ENCODE data around the gene MINDY4.

The MINDY4 gene

DNA sequence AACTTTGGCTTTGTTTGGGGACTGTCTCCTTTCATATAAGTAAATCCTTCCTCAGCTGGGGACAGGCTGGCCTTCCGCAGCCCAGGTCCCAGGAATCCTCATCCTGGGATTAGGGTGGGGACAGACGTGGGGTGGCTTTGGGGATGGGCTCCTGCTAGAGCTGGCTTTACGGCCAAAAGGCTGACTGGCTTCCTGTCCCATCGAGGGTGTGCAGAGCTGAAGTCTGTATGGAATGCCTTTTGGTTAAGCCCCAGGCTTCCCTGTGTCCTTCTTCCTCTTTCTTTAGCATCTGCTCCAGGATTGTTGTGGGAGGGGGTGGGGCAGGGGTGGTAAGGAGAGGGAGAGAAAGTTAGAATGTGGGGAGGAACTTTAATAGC lies 81.1 kb downstream of the MINDY4 start:
- no peak overlapping the region for H3K27ac ChIP-seq
- no peaks in the 10 kb centered on the region for H3K9me3 ChIP-seq (ENCODE audit: severe bottlenecking)
- no peak overlapping the region for H3K4me3 ChIP-seq (ENCODE audit: low read depth, low read length)
- DNase-seq: peak; percentile 59
- H3K27me3 ChIP-seq (ENCODE audit: insufficient read depth, low read depth, severe bottlenecking): no peaks in the 10 kb centered on the region
- TF ChIP-seq, protein P1, sequence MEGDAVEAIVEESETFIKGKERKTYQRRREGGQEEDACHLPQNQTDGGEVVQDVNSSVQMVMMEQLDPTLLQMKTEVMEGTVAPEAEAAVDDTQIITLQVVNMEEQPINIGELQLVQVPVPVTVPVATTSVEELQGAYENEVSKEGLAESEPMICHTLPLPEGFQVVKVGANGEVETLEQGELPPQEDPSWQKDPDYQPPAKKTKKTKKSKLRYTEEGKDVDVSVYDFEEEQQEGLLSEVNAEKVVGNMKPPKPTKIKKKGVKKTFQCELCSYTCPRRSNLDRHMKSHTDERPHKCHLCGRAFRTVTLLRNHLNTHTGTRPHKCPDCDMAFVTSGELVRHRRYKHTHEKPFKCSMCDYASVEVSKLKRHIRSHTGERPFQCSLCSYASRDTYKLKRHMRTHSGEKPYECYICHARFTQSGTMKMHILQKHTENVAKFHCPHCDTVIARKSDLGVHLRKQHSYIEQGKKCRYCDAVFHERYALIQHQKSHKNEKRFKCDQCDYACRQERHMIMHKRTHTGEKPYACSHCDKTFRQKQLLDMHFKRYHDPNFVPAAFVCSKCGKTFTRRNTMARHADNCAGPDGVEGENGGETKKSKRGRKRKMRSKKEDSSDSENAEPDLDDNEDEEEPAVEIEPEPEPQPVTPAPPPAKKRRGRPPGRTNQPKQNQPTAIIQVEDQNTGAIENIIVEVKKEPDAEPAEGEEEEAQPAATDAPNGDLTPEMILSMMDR (IDR thresholded peaks at IDR 0.05; ENCODE audit: low read depth, low read length): no peak
- H3K36me3 ChIP-seq: no peaks in the 10 kb centered on the region

DNA sequence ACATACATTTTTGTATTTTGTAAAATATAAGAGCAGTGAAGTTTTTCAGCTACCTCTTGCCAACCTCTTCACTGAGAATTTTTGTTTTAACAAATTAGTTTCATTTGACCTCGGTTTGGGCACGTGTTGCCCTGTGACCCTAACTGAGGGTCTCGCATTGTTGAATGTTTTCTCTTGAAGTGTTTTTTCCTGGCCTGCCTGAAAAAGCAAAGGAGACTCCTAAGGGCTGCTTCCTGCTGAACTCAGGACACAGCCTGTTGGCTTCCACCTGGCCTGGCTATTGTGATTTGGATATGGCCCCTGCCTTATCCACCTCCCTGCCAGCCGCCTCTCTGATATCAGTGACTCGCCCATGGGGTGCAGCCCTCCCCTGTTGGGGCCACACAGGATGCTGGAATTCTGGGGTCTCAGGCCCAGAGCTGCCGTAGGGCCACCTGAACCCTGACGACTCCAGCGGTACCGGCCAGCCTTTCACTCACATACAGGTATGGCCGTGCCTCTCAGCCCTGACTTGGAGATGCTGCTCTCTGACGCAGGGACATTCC lies 81.6 kb downstream of the MINDY4 start:
- Histone ChIP-seq H3K4me3 (ENCODE audit: low read depth, low read length) (no peak overlapping the region), H3K36me3 (no peaks in the 10 kb centered on the region), H3K27me3 (ENCODE audit: insufficient read depth, low read depth, severe bottlenecking) (no peaks in the 10 kb centered on the region), H3K9me3 (ENCODE audit: severe bottlenecking) (no peaks in the 10 kb centered on the region), H3K27ac (no peak overlapping the region)
- no peak for DNase-seq
- TF ChIP-seq, protein P1 (IDR thresholded peaks at IDR 0.05; ENCODE audit: low read depth, low read length): no peak

DNA sequence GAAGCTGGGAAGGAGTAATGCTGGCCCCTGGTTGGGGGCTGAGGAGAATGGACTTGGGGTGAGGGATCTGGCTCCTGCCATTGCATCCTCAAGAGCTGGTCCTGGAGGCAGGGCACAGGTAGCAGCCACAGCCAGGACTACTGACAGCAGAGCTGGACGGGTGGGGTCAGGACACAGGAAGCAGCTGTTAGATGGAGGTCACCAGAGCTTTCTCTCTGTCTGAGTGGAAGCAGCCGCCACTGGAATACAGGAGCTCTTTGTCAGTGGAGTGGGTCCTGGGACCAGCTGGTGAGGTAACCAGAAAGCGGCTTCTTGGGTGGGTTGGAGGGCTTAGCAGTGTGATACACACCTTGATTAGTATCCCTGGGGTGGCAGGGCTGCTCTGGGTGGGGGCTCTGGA lies 82.4 kb downstream of the MINDY4 start:
- Histone ChIP-seq H3K36me3 (no peaks in the 10 kb centered on the region), H3K9me3 (ENCODE audit: severe bottlenecking) (no peaks in the 10 kb centered on the region), H3K4me3 (ENCODE audit: low read depth, low read length) (no peak overlapping the region), H3K27ac (no peak overlapping the region), H3K27me3 (ENCODE audit: insufficient read depth, low read depth, severe bottlenecking) (no peaks in the 10 kb centered on the region)
- no peak for DNase-seq
- TF ChIP-seq, protein P1 (IDR thresholded peaks at IDR 0.05; ENCODE audit: low read depth, low read length): no peak

DNA sequence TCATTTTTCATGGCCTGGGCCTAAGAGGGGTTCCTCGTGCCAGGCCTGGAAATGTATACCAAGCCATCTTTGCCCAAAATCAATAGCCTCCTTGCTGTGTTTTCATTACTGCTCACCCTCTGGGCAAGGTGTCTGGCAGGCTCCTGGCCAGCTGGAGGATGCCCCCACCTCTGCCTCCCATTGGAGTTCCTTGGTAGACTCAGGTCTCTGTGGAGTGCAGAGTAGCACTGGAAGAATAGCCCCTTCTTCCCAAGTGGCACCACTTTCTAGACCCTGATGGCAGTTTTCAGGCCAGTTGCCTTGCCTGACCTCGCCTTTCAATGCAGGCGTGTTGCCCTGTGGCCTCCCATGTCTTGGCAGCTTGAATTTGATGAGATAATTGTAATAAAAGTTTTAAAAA lies 84.7 kb downstream of the MINDY4 start:
- H3K9me3 ChIP-seq (ENCODE audit: severe bottlenecking): no peaks in the 10 kb centered on the region
- no peak for DNase-seq
- H3K36me3 ChIP-seq: no peaks in the 10 kb centered on the region
- no peak overlapping the region for H3K4me3 ChIP-seq (ENCODE audit: low read depth, low read length)
- no peaks in the 10 kb centered on the region for H3K27me3 ChIP-seq (ENCODE audit: insufficient read depth, low read depth, severe bottlenecking)
- no peak overlapping the region for H3K27ac ChIP-seq
- TF ChIP-seq, protein P1 (IDR thresholded peaks at IDR 0.05; ENCODE audit: low read depth, low read length): no peak

DNA sequence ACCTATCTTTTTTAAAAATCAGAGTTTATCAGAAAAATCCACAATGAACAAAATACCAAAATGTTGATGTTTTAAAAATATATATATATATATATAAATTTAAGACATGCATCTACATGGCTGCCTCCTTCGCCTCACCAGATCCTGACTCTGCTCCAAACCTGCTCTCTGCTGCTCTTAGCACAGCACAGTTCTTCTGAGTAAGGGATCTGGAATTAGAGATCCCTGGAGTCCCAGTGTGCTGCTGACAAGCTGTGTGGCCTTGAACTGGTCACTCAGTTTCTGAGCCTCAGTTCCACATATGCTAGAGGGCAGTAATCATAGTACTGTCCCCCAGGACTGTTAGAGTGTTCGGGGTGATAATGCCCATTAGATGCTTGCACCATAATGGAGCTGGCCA lies 87.4 kb downstream of the MINDY4 start:
- DNase-seq: no peak
- no peak overlapping the region for H3K4me3 ChIP-seq (ENCODE audit: low read depth, low read length)
- no peaks in the 10 kb centered on the region for H3K27me3 ChIP-seq (ENCODE audit: insufficient read depth, low read depth, severe bottlenecking)
- no peaks in the 10 kb centered on the region for H3K9me3 ChIP-seq (ENCODE audit: severe bottlenecking)
- H3K27ac ChIP-seq: no peak overlapping the region
- TF ChIP-seq, protein P1 (IDR thresholded peaks at IDR 0.05; ENCODE audit: low read depth, low read length): no peak
- H3K36me3 ChIP-seq: no peaks in the 10 kb centered on the region

DNA sequence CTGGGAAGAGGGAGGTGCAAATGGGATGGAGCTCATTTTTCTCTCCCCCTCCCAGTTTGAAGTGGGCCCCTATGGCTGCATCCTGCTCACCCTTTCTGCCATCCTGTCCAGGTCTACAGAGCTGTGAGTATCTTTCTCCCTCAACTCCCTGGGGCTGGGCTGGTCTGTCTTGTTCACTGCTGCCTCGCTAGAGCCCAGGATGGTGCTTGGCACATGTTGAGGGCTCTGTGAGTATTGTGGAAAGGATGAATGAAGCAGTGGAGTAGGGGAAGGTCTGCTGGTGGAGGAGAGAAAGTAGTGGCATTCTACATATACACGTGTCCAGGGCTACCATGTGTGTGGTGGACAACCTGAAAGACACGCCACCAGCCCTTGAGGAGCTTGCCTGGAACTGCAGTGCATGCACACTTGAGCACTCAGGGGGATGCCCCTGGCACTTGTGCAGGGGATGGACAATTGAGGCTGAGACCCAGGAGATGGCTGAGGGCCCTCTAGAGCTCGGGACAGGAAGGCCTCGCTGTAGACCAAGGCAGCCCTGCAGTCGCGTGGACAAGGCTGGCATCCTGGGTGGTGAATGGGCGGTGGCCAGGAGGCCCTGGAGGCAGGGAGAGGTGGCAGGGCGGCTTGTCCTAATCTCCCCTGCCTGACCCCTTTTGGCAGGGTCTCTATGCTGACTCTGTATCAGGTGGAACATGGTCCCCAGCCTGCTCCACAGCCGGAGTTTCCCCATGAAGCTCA lies 88.2 kb downstream of the MINDY4 start:
- Histone ChIP-seq H3K36me3 (no peaks in the 10 kb centered on the region), H3K27me3 (ENCODE audit: insufficient read depth, low read depth, severe bottlenecking) (no peaks in the 10 kb centered on the region), H3K9me3 (ENCODE audit: severe bottlenecking) (no peaks in the 10 kb centered on the region), H3K4me3 (ENCODE audit: low read depth, low read length) (no peak overlapping the region), H3K27ac (no peak overlapping the region)
- no peak for DNase-seq
- TF ChIP-seq, protein P1 (IDR thresholded peaks at IDR 0.05; ENCODE audit: low read depth, low read length): no peak
